HepG2 (cell line): ENCODE measurements around the gene ARMH1. TPM values are rescaled to one million over a fixed set of nuclear protein-coding genes. Genes with fewer than 3 reads are reported as not detected.

ENCODE experiments used
- CEBPG ChIP-seq: IDR thresholded peaks from 2 replicates; pipeline ENCODE4 v1.6.1; 2016
- EHMT2 ChIP-seq: fragments of 200-600 bp; sonication (generic); IDR thresholded peaks from 2 replicates; pipeline ENCODE4 v1.7.0; 2017; ENCODE audit warnings: antibody characterized with exemption, low read depth, low read length, borderline replicate concordance
- ESRRA ChIP-seq: sonication (generic); formaldehyde crosslinking; IDR thresholded peaks from 2 replicates; pipeline ENCODE4 v1.5.1; 2020; ENCODE audit warnings: mild to moderate bottlenecking, low read depth, missing genetic modification reagents
- FOXJ3 ChIP-seq: sonication (generic); formaldehyde crosslinking; IDR thresholded peaks from 2 replicates; pipeline ENCODE4 v1.4.0; 2020; ENCODE audit warnings: missing genetic modification reagents, mild to moderate bottlenecking, borderline replicate concordance
- HNF4A ChIP-seq: sonication (generic); formaldehyde crosslinking; IDR thresholded peaks from 2 replicates; pipeline ENCODE4 v1.4.0; 2020; ENCODE audit warnings: missing genetic modification reagents
- KLF13 ChIP-seq: sonication (generic); formaldehyde crosslinking; IDR thresholded peaks from 2 replicates; pipeline ENCODE4 v1.4.0; 2020; ENCODE audit warnings: mild to moderate bottlenecking, missing genetic modification reagents
- MIER3 ChIP-seq: IDR thresholded peaks from 2 replicates; pipeline ENCODE4 v1.6.1; 2016; ENCODE audit warnings: missing compliant biosample characterization, borderline replicate concordance
- MYNN ChIP-seq: sonication (generic); formaldehyde crosslinking; IDR thresholded peaks from 2 replicates; pipeline ENCODE4 v1.4.0; 2020; ENCODE audit warnings: mild to moderate bottlenecking, low read depth, missing genetic modification reagents
- POLR2AphosphoS2 ChIP-seq: IDR thresholded peaks from 2 replicates; pipeline ENCODE4 v1.6.1; 2011; ENCODE audit warnings: low read depth, low read length, improper control_type of control experiment
- ZNF253 ChIP-seq: sonication (generic); formaldehyde crosslinking; IDR thresholded peaks from 2 replicates; pipeline ENCODE4 v1.8.0; 2022; ENCODE audit warnings: mild to moderate bottlenecking, missing genetic modification reagents, borderline replicate concordance
- ZNF318 ChIP-seq: sonication (generic); formaldehyde crosslinking; IDR thresholded peaks from 2 replicates; pipeline ENCODE4 v1.4.0; 2020; ENCODE audit warnings: mild to moderate bottlenecking, missing genetic modification reagents
- ZNF333 ChIP-seq: sonication (generic); formaldehyde crosslinking; IDR thresholded peaks from 2 replicates; pipeline ENCODE4 v1.4.0; 2020; ENCODE audit warnings: mild to moderate bottlenecking, missing genetic modification reagents, borderline replicate concordance
- ZNF512B ChIP-seq: sonication (generic); formaldehyde crosslinking; IDR thresholded peaks from 2 replicates; pipeline ENCODE4 v1.5.1; 2020; ENCODE audit warnings: missing genetic modification reagents, mild to moderate bottlenecking, borderline replicate concordance
- ZNF598 ChIP-seq: sonication (generic); formaldehyde crosslinking; IDR thresholded peaks from 2 replicates; pipeline ENCODE4 v1.5.1; 2020; ENCODE audit warnings: mild to moderate bottlenecking, missing genetic modification reagents, borderline replicate concordance
- ZNF644 ChIP-seq: IDR thresholded peaks from 2 replicates; pipeline ENCODE4 v1.6.1; 2016; ENCODE audit warnings: low read depth
- ZNF761 ChIP-seq: sonication (generic); formaldehyde crosslinking; conservative IDR thresholded peaks from 2 replicates; pipeline ENCODE4 v1.4.0; 2020; ENCODE audit warnings: mild to moderate bottlenecking, missing genetic modification reagents
- ZNF792 ChIP-seq: IDR thresholded peaks from 2 replicates; pipeline ENCODE4 v1.6.1; 2016
- ZSCAN12 ChIP-seq: sonication (generic); formaldehyde crosslinking; IDR thresholded peaks from 2 replicates; pipeline ENCODE4 v1.9.0; 2021; ENCODE audit warnings: mild to moderate bottlenecking, missing genetic modification reagents
- ZSCAN22 ChIP-seq: sonication (generic); formaldehyde crosslinking; IDR thresholded peaks from 2 replicates; pipeline ENCODE4 v1.4.0; 2020; ENCODE audit warnings: mild to moderate bottlenecking, missing genetic modification reagents
- polyA plus RNA-seq, 8 experiments: library from polyadenylated mRNA; depleted of rRNA in 3 of 8; stranded (reverse) in 7 of 8; unstranded in 1 of 8; fragments of >200 nt; fragmentation: Illumina TruSeq in 4 of 8; extraction: Trizol in 4 of 8; gene quantifications; 2 replicates each; pipeline versions ENCODE4 v1.2.1 to v1.2.3, GENCODE V29; 2011 to 2016; ENCODE audit warnings: low read depth in 4 of 8, missing spikeins in 1 of 8, mixed read lengths in 1 of 8; ENCODE audit not compliant: insufficient read depth in 1 of 8
- total RNA-seq, 5 experiments: library from RNA; depleted of rRNA; stranded (reverse); fragments of >200 nt; fragmentation: Illumina TruSeq; extraction: Trizol; gene quantifications; 2 replicates each; pipeline ENCODE4 v1.2.3, GENCODE V29; 2016; ENCODE audit warnings: low read depth in 1 of 5

ARMH1 gene
- total and polyA plus RNA-seq, 2 of the 13 experiments (the other 11 are each of a cell fraction or from before 2014, with no cell fraction given), result 0.69 TPM; not detected in 1

- TF ChIP-seq ZNF318 (CRISPR knock-in tag) (no peak), ZSCAN22 (CRISPR knock-in tag) (no peak), FOXJ3 (CRISPR knock-in tag) (no peak), EHMT2 (no peak; the same call in 1 of the 2 replicates), ZNF792 (CRISPR knock-in tag) (0 out of 2 replicates have a peak, but pooled peaks have one; percentile 30), ZNF644 (CRISPR knock-in tag) (no peak), ZNF333 (CRISPR knock-in tag) (no peak), ZNF761 (CRISPR knock-in tag) (0 out of 2 replicates have a peak, but pooled peaks have one; percentile 61), ZNF512B (CRISPR knock-in tag) (no peak), KLF13 (CRISPR knock-in tag) (no peak), ESRRA (CRISPR knock-in tag) (0 out of 2 replicates have a peak, but pooled peaks have one; percentile 51), CEBPG (CRISPR knock-in tag) (no peak), ZNF253 (CRISPR knock-in tag) (no peak), ZSCAN12 (CRISPR knock-in tag) (no peak), MIER3 (no peak), HNF4A (peak; percentile 67), ZNF598 (CRISPR knock-in tag) (no peak), MYNN (no peak), POLR2AphosphoS2 (peak; percentile 63; the same call in 1 of the 2 replicates)
Measured at GRCh38 chr1:44631647-44632539, 42.6 kb upstream of the ARMH1 start (continued).
